ENCODE measurements around the gene TAF1D.

DNA sequence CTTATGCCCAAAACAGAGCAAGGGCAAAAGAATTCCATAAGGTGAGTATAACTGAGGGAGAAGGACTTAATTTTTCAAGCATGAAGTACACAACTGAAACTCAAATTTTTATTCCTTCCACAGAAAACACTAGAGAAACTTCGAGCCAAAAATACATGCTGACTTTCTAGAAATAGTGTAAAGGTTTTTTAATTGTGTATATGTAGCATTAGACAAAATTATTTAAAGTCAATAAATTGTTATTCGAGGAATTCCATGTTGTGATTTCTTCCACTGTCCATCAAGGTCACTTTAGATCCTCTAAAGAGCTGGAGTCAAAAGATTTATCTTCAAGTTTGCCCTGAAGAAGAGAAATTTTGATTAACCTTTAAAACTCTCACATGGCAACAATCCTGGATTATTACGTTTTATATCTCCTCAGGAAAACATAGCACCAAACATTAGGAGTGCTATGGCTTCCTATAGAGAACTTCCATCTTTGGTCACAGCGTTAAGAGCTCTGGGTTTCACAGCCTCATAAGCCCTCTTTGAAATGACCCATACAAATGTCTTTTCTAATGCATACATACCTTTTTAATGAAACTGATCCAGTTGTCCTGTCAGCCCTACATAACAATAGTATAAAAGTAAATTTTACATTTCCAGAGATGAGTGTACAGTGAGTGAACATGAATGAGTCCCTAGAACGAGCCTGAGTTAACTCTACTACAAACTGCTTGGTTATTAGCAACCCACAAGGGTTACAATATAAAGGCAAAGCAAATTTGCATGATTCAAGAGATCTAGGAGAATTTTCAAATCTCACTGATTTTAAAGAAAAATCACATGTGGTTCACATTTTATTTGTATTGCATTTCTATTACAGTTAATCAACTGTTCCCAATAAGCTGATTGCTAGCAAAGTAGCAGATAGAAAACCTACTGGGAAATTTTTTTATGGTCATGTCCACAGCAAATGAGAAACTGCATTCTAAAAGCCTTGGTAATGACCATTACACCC, 10.9 kb downstream of the TAF1D start:
- TF ChIP-seq, protein P1, sequence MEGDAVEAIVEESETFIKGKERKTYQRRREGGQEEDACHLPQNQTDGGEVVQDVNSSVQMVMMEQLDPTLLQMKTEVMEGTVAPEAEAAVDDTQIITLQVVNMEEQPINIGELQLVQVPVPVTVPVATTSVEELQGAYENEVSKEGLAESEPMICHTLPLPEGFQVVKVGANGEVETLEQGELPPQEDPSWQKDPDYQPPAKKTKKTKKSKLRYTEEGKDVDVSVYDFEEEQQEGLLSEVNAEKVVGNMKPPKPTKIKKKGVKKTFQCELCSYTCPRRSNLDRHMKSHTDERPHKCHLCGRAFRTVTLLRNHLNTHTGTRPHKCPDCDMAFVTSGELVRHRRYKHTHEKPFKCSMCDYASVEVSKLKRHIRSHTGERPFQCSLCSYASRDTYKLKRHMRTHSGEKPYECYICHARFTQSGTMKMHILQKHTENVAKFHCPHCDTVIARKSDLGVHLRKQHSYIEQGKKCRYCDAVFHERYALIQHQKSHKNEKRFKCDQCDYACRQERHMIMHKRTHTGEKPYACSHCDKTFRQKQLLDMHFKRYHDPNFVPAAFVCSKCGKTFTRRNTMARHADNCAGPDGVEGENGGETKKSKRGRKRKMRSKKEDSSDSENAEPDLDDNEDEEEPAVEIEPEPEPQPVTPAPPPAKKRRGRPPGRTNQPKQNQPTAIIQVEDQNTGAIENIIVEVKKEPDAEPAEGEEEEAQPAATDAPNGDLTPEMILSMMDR (IDR thresholded peaks at IDR 0.05), result no peak
- no peak for TF ChIP-seq EZH2phosphoT487 (IDR thresholded peaks at IDR 0.05)
